ENCODE data around the gene GDF2.

The GDF2 gene

DNA sequence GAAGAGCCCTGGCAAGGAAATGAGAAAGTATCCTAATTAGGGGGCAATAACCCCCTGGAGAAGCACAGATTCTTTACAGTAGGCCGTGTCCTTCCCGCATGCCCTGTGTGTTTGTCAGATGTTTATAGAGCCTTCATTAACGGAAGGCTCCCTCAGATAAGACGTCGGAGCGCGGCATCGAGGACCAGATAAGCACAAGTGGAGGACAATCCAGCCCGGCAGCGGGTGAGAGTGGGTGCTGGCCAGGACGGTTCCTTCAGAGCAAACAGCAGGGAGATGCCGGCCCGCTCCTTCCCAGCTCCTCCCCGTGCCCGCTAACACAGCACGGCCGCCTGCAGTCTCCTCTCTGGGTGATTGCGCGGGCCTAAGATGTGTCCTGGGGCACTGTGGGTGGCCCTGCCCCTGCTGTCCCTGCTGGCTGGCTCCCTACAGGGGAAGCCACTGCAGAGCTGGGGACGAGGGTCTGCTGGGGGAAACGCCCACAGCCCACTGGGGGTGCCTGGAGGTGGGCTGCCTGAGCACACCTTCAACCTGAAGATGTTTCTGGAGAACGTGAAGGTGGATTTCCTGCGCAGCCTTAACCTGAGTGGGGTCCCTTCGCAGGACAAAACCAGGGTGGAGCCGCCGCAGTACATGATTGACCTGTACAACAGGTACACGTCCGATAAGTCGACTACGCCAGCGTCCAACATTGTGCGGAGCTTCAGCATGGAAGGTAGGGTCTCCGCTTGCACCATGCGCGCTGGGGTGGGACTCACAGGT lies at the start of gene GDF2:
TSS of gene GDF2 (plus strand) at position 155 of the 762 bp plus-strand sequence. CDS start at position 370, 215 bp downstream.
- no peak for DNase-seq

DNA sequence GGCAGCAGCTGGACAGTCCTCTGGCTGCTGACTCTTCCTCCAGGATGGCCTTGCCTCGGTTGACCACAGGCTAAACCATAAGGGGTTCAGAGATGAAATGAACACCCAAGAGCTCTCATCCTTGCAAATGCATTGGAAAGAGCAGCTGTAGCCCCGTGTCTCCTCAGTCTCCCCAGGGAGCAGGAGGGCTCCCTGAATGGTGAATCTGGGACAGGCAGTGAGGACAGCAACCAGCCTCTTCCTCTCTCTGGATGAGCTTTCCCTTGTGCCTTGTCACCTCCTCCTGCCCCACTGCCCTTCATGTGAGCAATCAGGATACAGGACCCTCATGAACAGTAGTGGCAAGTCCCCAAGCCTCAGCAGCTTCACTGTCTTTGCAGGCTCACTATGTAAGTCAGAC lies 46.2 kb upstream of the GDF2 start:
- no peak for DNase-seq

DNA sequence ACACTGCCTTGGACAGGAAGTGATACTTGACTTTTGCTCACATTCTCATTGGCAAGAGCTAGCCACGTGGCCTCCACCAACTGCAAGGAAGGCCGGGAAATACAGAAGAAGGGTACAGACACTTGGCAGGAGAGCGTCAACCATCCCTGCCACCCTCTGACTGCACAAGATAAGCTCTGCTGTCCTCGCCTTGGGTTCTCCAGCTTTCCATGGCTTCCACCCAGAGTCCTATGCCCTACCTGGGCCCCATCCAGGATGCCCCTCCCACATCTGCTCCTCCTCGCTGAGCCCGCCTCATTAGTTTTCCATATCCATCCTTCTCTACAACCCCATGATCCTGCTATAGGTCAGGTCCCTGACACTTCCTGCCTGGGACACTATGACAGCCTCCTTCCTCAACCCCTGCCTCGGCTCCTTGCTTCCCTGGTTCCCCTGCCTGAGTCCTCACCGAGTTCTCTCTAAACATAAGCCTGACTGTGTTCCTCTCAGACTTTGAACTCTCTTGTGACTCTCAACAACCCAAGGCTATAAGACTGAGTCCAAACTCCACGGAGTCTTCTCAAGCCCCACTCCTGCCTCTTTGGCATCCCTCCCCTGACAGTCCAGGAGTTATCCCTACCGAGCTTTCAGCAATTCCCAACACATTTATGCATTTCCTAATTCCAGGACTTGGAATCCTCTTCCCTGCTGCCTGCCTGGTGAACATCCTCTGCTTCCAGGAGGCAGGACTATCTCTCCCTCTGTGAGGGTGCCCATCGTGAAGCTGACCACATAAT lies 45.5 kb upstream of the GDF2 start:
- DNase-seq: no peak

GRCh38 chr10:47277352-47278151 lies 44.7 kb upstream of the GDF2 start:
- no peak for DNase-seq

- no peak for DNase-seq
Observed at GRCh38 chr10:47278152-47278473, 44.1 kb upstream of the GDF2 start.

DNA sequence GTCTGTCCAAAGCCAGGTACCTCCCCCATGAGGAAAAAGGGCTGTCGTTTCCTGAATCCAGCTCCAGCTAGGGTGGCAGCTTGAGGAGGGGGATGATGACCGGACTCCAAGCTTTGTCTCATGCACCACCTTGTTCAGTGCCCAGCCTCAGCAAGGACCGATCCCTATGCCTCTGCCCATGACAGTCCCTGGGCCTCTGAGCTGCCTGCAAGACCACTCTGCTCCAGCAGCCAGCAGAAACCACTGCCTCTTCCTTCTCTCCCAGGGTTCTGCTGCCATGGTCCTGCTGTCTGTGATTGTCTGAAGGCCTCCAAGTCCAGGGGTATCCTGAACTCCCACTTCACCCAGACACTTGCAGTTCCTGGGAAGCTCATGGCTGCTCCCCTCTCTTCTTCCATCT lies 43.5 kb upstream of the GDF2 start:
- no peak for DNase-seq

DNA sequence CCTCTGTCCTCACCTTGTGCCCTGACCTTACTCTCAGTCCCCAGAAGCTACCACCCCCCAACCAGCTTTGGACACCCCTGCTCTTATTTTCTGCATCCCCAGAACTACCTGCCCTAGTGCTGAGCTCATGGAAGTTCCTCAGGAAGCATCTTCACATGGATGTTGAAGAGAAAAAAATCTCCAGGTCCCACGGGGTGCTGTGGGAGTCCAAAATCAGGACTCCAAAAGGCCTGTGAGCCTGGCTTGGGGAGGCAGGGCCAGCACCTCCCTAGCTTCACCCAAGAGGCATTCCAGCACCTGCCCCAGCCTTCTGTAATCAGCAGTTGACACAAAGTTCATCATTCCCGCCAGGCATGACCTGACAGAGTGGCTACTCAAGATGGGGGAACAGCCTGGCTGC lies 43.0 kb upstream of the GDF2 start:
- DNase-seq: no peak

GRCh38 chr10:47282005-47282656 lies 40.1 kb upstream of the GDF2 start:
- no peak for DNase-seq

DNA sequence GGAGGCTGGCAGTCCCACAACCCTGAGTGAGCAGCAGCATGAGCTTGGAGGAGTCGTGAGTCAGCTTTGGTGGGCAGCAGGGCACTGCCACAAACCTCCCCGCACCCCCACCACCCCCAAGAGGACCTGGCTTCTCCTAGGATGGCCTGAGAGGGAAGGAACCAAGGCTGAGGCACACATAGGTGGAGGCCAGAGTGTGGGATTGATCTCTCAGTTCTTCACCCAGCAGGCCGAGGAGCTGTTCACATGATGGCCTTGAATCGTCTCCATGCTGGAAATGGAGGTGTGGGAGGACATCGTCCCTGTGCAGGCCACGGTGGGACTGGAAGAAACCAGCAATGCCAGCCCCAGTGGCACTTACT lies 39.6 kb upstream of the GDF2 start:
- DNase-seq: no peak

- DNase-seq: no peak
Observed at GRCh38 chr10:47283101-47283630, 39.1 kb upstream of the GDF2 start.

- no peak for DNase-seq
Observed at GRCh38 chr10:47283848-47284247, 38.4 kb upstream of the GDF2 start.

GRCh38 chr10:47285381-47286115 lies 36.7 kb upstream of the GDF2 start:
- no peak for DNase-seq

GRCh38 chr10:47286116-47286505 lies 36.1 kb upstream of the GDF2 start:
- DNase-seq: no peak

GRCh38 chr10:47286591-47287315 lies 35.5 kb upstream of the GDF2 start:
- DNase-seq: no peak

DNA sequence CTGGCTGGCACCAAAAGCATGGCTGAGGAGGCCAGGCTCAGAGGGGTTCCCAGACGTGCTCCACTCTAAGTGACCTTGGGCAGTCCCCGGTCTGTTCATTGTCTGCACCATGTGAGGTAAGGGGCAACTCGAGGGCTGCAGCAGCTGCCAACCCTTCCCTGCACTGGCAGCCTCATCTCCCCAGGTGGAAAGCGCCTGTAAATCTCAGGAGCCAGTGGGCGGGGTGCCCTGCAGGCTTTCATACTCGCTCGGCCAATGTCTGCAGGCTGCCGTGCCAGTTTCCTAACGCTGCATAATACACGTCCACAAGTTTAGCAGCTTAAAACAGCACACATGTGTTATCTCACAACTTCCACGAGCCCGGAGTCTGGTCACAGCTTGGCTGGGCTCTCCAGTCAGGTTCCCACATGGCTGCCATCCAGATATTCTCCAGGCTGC lies 34.9 kb upstream of the GDF2 start:
- no peak for DNase-seq

DNA sequence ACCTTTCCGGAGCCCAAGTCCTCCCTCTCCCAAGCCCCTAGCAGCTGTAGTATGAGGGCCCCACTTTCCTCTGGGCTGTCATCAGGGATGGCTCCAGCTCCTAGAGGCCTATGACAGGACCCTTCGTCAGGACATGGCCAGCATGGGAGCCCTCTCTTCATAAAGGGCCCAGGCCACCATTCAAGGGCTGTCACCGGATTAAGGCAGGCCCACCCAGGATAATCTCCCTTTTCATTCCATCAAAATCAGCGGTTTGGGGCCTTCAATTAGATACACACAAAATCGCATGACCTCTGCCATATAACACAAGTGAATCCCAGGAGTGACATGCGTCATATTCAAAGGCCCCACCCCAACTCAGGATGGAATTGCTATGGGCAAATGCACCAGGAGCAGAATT lies 34.4 kb upstream of the GDF2 start:
- DNase-seq: no peak

- DNase-seq: no peak
Observed at GRCh38 chr10:47288236-47288635, 34.0 kb upstream of the GDF2 start.

GRCh38 chr10:47288916-47289495 lies 33.2 kb upstream of the GDF2 start:
- no peak for DNase-seq

GRCh38 chr10:47289921-47290320 lies 32.3 kb upstream of the GDF2 start:
- DNase-seq: no peak

- DNase-seq: no peak
Observed at GRCh38 chr10:47290338-47290737, 31.9 kb upstream of the GDF2 start.

GRCh38 chr10:47291682-47292081 lies 30.6 kb upstream of the GDF2 start:
- DNase-seq: no peak

Measured in eye (tissue), 1 donor.